ENCODE measurements around the gene TACC2.
"Not testable (repeated sequence)": the region's sequence is repeated elsewhere in the genome, so short reads cannot be mapped to it uniquely, and the experiment has no call there.

Gene TACC2

GRCh38 chr10:122099562-122099961 lies 110.6 kb downstream of the TACC2 start:
- TF ChIP-seq CTCF (IDR thresholded peaks at IDR 0.05; ENCODE audit: low read depth, low read length), result no peak
- DNase-seq (ENCODE audit: extremely low read depth, low read depth), result no peak

GRCh38 chr10:122102146-122102868 lies 113.3 kb downstream of the TACC2 start:
- TF ChIP-seq CTCF (IDR thresholded peaks at IDR 0.05; ENCODE audit: low read depth, low read length), result no peak

DNA sequence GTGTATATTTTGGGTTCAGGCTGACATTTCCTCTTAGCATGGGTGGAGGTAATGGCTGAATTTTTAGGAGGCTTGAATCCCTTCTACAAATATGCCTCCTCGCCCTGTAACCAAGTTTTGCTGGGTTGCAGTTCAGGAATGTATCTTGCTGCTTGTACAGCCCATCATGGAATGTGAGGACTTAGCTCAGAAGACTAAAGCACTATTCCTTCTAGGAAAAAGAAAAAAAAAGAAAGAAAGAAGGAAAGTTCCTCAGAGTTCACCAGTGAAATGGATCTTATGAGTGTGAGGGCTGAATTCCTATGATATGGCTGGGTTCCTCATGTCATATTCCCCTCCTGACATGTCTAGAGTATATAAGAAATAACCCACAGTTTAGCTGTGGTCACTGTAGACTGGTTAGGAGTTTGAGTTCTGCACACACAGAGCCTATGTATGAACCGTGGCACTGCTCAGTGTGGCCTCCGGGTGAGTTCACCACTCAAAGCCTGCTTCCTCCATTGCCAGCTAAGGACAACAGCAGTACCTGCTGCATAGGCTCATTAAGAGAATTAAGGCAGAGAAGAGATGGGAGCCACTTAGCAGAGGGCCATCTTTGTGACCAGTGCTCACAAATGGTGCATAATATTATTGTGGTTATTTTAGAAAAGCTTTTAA lies 114.0 kb downstream of the TACC2 start:
- no peak for DNase-seq (ENCODE audit: extremely low read depth, low read depth)
- no peak for TF ChIP-seq CTCF (IDR thresholded peaks at IDR 0.05; ENCODE audit: low read depth, low read length)

More at GRCh38 chr10:122102146-122102868, 113.3 kb downstream of the TACC2 start:
- DNase-seq (ENCODE audit: extremely low read depth, low read depth), result no peak

- no peak for TF ChIP-seq CTCF (IDR thresholded peaks at IDR 0.05; ENCODE audit: low read depth, low read length)
- DNase-seq (ENCODE audit: extremely low read depth, low read depth), result no peak
These were observed 114.6 kb downstream of the TACC2 start for GRCh38 chr10:122103592-122103991.

DNA sequence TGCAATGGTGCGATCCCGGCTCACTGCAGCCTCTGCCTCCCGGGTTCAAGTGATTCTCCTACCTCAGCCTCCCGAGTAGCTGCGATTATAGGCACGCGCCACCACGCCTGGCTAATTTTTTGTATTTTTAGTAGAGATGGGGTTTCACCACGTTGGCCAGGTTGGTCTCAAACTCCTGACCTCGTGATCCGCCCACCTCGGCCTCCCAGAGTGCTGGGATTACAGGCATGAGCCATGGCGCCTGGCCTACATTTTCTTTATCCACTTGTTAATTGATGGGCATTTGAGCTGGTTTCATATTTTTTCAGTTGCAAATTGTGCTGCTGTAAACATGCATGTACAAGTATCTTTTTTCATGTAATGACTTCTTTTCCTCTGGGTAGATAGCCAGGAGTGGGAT lies 119.8 kb downstream of the TACC2 start:
- not testable (repeated sequence) for DNase-seq (ENCODE audit: extremely low read depth, low read depth)

DNA sequence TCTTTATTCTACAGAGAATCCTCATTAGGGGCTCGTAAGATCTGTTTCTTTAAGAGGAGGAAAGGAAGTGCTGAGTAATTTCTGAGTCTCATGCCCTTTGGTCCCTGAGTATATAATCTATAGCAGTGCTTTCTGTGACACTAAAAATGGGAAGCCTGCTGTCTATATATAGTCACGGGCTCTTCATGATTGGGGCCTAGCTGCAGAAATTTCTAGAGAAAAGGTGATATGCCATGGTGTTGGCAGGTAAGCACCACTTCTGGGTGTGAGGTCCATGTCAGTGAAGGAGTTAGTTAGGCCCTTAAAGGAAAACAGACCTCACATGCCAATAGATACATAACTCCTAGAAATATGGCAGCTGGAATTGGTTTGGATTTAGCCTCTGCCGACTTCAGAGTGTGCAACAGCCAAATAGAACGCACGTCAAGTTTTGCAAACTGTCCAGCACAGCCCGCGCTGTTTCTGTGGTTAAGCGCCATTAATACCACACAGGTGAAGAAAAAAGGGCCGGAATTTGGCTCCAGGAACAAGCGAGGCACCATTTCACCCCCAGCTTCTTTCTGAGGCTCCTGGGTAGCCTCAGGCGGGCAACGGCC lies 123.2 kb downstream of the TACC2 start:
- DNase-seq (ENCODE audit: extremely low read depth, low read depth), result no peak
- no peak for TF ChIP-seq CTCF (IDR thresholded peaks at IDR 0.05; ENCODE audit: low read depth, low read length)

DNA sequence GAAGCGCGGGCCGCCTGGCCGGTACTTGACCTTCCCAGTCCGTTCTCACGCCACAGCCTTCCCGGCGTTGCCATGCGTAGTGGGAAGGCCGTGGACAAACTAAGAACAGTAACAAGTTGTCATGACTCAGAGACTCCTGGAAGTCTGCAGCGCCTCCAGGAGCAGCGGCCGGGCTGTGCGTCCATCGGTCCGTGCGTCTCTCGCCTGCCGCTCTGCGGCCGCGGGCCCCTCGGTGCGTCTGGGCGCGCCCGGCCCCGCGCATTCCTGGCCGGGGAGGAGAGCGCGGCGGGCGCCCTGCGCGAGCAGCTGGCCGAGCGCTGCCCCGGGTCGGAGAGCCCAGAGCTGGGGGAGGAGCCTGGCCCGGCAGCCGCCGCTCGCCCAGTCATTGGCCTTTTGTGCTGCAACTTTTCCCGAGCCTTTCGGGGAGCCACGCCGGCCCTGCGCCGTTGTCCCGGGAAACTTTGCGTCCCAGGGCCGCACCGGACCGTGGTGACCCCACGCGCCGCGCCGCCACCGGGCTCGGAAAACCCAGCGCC lies 123.7 kb downstream of the TACC2 start:
- peak; percentile 46 for TF ChIP-seq CTCF (IDR thresholded peaks at IDR 0.05; ENCODE audit: low read depth, low read length)
- DNase-seq (ENCODE audit: extremely low read depth, low read depth), result peak; percentile 88

Measured in AG09319 (cell line).